Islet precursor cell (in vitro differentiated cells): ENCODE data around the gene STX1B.
"Not testable (repeated sequence)": the region's sequence is repeated elsewhere in the genome, so short reads cannot be mapped to it uniquely, and the experiment has no call there.

Experiments used
- DNase-seq: peaks from one replicate; pipeline ENCODE4 v3.0.0-alpha.2; 2018

Gene STX1B

DNA sequence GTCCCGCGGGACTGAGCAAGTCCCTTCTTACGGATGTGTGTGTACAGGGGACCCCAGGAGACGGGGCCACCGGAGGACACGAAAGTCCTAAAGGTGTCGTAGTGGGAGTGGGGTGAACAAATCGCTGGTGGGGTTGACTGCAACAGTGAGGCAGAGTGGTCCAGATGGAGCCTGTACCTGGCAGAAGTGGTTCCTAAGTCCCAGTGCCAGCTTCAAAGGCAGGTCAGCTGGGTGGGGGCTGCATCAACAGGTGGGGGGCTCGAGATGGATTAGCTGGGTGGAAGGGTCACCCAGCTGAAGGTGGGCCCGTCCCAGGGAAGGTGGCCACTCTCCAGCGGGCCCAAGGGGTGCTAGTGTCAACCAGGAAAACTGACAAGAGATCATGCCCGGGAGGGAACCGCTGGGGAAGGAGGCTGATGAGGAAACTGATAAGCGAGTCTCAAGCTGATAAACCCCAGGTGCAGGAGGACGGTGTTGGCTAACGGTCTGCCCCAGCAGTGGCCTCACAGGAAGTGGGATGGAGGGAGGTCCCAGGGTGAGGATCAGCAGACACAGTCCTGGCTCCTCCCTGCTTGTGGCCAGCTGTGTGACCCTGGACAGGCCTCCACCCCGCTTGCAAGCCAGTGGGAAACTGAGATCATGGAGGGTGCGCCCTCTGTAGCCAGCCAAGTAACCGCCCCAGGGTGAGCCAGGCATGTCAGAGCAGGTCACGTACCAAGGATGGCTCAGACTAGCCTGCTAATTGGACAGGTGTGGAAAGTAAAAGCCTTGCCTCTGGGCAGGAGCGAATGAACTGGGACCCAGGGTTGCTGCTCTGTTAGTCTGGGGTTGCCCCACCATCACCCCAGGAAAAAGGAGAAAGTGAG, 60.6 kb downstream of the STX1B start:
- DNase-seq = peak; percentile 99

DNA sequence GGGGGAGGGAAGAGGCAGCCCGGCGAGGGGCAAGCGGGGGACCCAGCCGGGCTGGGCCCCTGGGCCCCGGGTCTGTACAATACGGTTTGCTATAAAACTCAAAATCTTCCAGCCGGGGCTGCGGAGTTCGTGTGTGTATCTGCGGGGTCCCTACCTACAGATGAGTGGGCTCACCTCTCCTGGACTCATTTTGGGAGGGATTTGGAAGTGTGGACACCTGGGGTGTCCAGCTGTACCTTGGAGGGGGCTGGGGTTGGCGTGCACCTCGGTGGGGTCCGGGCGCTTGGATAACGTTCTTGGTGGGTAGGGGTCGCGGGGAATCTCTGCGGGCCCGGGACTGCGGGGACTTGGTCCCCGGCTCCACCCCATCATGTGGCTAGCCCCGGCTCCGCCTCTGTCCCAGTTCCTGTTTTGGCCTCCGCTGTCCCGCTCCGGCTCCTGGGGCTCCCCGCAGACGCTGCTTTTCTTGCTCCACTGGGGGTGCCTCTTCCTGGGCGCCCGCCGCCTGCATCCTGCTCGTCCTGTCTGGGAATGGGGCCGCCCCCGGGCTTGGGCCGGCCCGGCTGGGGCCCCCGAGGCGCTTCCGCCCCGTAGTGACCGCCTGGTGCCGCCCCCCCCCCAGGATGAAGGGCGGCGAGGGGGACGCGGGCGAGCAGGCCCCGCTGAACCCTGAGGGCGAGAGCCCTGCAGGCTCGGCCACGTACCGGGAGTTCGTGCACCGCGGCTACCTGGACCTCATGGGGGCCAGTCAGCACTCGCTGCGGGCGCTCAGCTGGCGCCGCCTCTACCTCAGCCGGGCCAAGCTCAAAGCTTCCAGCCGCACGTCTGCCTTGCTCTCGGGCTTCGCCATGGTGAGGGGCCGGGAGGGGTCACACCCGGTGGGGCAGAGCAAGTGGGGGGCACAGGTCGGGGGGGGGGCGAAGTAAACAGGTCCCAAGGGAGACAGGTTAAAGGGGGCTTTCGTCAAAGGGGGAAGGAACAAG, 61.5 kb downstream of the STX1B start, which contains the start of gene ORAI3:
ORAI3 (plus strand) TSS at position 402 of the 983 bp plus-strand sequence; CDS start at position 624, 222 bp downstream.
- peak; percentile 81 for DNase-seq

- DNase-seq = peak; percentile 99
Measured at GRCh38 chr16:30947859-30948666, 62.4 kb downstream of the STX1B start.

GRCh38 chr16:30947541-30947858, 62.9 kb downstream of the STX1B start:
- DNase-seq = no peak

GRCh38 chr16:30946671-30947540, 63.5 kb downstream of the STX1B start:
- no peak for DNase-seq

DNA sequence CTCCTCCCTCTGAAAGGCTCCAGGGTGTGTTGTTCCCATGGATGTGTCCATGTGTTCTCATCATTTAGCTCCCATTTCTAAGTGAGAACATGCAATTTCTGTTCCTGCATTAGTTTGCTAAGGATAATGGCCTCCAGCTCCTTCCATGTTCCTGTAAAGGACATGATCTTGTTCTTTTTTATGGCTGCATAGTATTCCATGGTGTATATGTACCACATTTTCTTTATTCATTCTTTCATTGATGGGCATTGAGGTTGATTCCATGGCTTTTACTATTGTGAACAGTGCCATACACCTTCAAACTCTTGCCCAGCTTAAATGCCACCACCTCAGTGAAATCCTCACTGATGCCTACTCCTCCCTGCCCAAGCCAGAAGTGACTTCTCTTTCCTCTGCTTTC, 66.1 kb downstream of the STX1B start:
- no peak for DNase-seq

DNA sequence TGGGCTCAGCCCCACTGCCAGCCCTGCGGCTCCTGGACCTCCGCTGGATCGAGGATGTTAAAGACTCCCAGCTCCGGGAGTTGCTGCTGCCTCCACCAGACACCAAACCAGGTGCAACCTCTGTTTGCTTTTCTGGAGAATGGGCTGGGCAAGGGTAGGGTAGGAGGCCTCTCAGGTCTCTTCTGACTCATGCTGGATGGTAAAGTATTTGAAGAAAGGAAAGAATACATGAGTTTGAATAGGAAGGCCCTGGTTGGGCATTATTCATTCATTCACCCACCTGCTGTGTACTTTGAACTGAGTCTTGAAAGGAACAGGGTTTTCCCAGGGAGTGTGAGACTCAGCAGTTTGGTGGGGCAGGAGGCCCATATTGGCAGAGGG, 68.0 kb downstream of the STX1B start:
- no peak for DNase-seq

DNA sequence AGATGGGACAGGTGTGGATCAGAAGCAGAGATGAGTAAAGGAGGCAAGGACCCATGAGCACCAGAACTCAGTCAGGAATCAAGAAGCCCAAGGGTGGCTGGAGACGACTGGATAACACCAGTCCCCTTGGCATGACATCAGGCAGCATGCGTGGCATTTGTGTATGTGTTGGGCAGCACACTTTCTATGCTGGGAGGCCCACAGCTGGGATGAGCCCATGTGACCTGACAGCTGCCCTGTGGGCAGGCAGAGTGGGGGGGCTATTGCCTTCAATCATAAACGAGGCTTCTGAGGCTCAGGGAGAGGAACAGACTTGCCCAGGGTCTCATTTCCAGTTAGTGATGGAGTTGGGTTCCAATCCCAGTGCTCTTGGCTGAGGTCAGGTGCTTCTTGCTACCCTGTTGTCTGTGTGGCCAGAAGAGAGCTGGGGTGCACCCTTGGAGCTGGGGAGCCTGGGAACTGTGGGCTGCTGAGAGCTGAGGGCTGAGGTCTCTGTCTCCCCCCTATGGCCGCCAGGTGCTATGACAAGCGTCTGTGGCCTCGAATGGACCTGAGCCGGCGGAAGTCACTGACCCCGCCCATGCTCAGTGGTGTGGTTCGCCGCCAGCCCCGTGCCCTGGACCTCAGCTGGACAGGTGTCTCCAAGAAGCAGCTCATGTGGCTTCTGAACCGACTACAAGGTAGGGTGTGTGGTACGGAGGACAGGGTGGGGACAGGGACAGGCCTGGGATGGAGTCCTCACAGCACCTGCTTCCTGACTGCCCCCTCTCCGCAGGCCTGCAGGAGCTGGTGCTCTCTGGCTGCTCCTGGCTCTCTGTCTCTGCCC, 68.6 kb downstream of the STX1B start:
- peak; percentile 86 for DNase-seq

DNA sequence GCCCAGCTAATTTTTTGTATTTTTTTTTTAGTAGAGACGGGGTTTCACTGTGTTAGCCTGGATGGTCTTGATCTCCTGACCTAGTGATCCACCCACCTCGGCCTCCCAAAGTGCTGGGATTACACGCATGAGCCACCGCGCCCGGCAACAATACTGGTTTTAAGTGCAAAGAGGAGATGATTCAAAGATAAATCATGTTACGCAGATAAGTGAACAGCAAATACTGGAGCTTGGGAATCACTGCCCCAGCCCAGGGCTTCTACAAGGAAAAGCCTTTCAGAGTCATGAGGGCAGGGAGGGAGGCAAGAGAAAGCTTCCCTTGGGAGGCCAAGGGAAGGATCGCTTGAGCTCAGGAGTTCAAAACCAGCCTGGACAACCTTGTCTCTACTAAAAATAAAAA, 70.9 kb downstream of the STX1B start:
- DNase-seq = not testable (repeated sequence)
